SK-N-SH (cell line): ENCODE measurements around the gene OR10H5. TPM values are rescaled to one million over a fixed set of nuclear protein-coding genes. Genes with fewer than 3 reads are reported as not detected.

Experiments used
- CTCF ChIA-PET: fragments of 300-600, 350-600 bp; formaldehyde crosslinking; extraction: SDS; loops from one replicate; lab custom pipeline; 2021; lab: Yijun Ruan, JAX
- POLR2A ChIA-PET: fragments of 350-600 bp; sonication (Branson Sonifier 250); formaldehyde crosslinking; extraction: SDS; loops from one replicate; lab custom pipeline; 2020; ENCODE audit warnings: antibody characterized with exemption, inconsistent platforms; lab: Yijun Ruan, JAX
- DNase-seq: peaks from one replicate; pipeline ENCODE4 v3.0.0; 2012
- H2AFZ ChIP-seq: fragments of 200-600 bp; sonication (generic); 2 replicates; pipeline ENCODE4 v1.8.1; 2016; ENCODE audit warnings: antibody characterized with exemption, mild to moderate bottlenecking, low read depth
- H3F3A ChIP-seq: fragments of 200-600 bp; sonication (generic); replicated peaks from 2 replicates; pipeline ENCODE3; 2016; ENCODE audit warnings: antibody characterized with exemption, mild to moderate bottlenecking; ENCODE audit not compliant: insufficient read depth
- H3K27ac ChIP-seq, 2 experiments: fragments of 200-500 bp in 1 of 2; fragments of 200-600 bp in 1 of 2; sonication (Bioruptor generic) in 1 of 2; sonication (generic), shearing (Covaris generic) in 1 of 2; 2 replicates each; pipeline versions ENCODE4 v1.5.1 to v1.6.1; 2014 to 2016; ENCODE audit warnings: low read depth in 2 of 2, inconsistent platforms in 1 of 2, low read length in 1 of 2, mild to moderate bottlenecking in 1 of 2, mixed read lengths in 1 of 2
- H3K27me3 ChIP-seq: fragments of 200-600 bp; sonication (generic), shearing (Covaris generic); 2 replicates; pipeline ENCODE4 v1.6.1; 2016; ENCODE audit warnings: mixed run types; ENCODE audit not compliant: insufficient read depth
- H3K36me3 ChIP-seq, 2 experiments: fragments of 200-500 bp in 1 of 2; fragments of 200-600 bp in 1 of 2; sonication (Bioruptor generic) in 1 of 2; sonication (generic) in 1 of 2; replicated peaks in 1 of 2; 2 replicates each; pipeline versions ENCODE3 to v1.5.1; 2014 to 2016; ENCODE audit warnings: low read length in 1 of 2, mild to moderate bottlenecking in 1 of 2; ENCODE audit not compliant: insufficient read depth in 2 of 2, control insufficient read depth in 1 of 2
- H3K4me1 ChIP-seq, 2 experiments: fragments of 200-500 bp in 1 of 2; fragments of 200-600 bp in 1 of 2; sonication (Bioruptor generic) in 1 of 2; sonication (generic), shearing (Covaris generic) in 1 of 2; 2 replicates each; pipeline versions ENCODE4 v1.5.1 to v1.6.1; 2014 to 2016; ENCODE audit warnings: low read depth in 1 of 2, low read length in 1 of 2, mixed run types in 1 of 2; ENCODE audit not compliant: insufficient read depth in 2 of 2, control insufficient read depth in 1 of 2
- H3K4me2 ChIP-seq: fragments of 200-600 bp; sonication (generic), shearing (Covaris generic); 2 replicates; pipeline ENCODE4 v1.6.1; 2017; ENCODE audit warnings: mixed run types
- H3K4me3 ChIP-seq, 2 experiments: fragments of 200-500 bp in 1 of 2; fragments of 200-600 bp in 1 of 2; sonication (Bioruptor generic) in 1 of 2; sonication (generic), shearing (Covaris generic) in 1 of 2; 2 replicates each; pipeline versions ENCODE4 v1.5.1 to v1.8.1; 2014 to 2016; ENCODE audit warnings: low read depth in 2 of 2, inconsistent platforms in 1 of 2, low read length in 1 of 2, mild to moderate bottlenecking in 1 of 2, mixed read lengths in 1 of 2, moderate library complexity in 1 of 2
- H3K79me2 ChIP-seq: fragments of 200-600 bp; sonication (generic); 2 replicates; pipeline ENCODE4 v1.8.1; 2017; ENCODE audit warnings: mild to moderate bottlenecking; ENCODE audit not compliant: insufficient read depth
- H3K9ac ChIP-seq: fragments of 200-600 bp; sonication (generic); 2 replicates; pipeline ENCODE4 v1.6.1; 2017; ENCODE audit warnings: mixed run types
- H3K9me2 ChIP-seq: fragments of 200-600 bp; sonication (generic); 2 replicates; pipeline ENCODE4 v1.6.1; 2017; ENCODE audit warnings: mixed run types
- H3K9me3 ChIP-seq: fragments of 200-600 bp; sonication (generic); 2 replicates; pipeline ENCODE4 v1.6.1; 2017; ENCODE audit warnings: mixed run types, mild to moderate bottlenecking, moderate library complexity
- H4K20me1 ChIP-seq: fragments of 200-600 bp; sonication (generic); 2 replicates; pipeline ENCODE4 v1.6.1; 2017; ENCODE audit warnings: mild to moderate bottlenecking, mixed run types; ENCODE audit not compliant: insufficient read depth
- CHD2 ChIP-seq: fragments of 150-350 bp; IDR thresholded peaks from 2 replicates; pipeline ENCODE4 v1.6.1; 2018; ENCODE audit warnings: low read length; ENCODE audit not compliant: partially characterized antibody
- ELF1 ChIP-seq: IDR thresholded peaks from 2 replicates; pipeline ENCODE4 v1.4.0; 2012
- EZH2phosphoT487 ChIP-seq: fragments of 200-600 bp; sonication (generic); IDR thresholded peaks from 2 replicates; pipeline ENCODE4 v1.6.1; 2017; ENCODE audit warnings: low read depth, mixed run types, mild to moderate bottlenecking, antibody characterized with exemption, moderate library complexity, borderline replicate concordance
- GATA2 ChIP-seq: sonication (generic); formaldehyde crosslinking; IDR thresholded peaks from 2 replicates; pipeline ENCODE4 v1.5.0; 2020; ENCODE audit warnings: mild to moderate bottlenecking, missing genetic modification reagents
- MAX ChIP-seq: IDR thresholded peaks from 2 replicates; pipeline ENCODE4 v1.4.0; 2012; ENCODE audit warnings: low read depth
- MXI1 ChIP-seq: IDR thresholded peaks from 2 replicates; pipeline ENCODE4 v1.6.1; 2012; ENCODE audit warnings: mild to moderate bottlenecking, low read depth, low read length, improper control_type of control experiment
- NFIC ChIP-seq: IDR thresholded peaks from 2 replicates; pipeline ENCODE4 v1.4.0; 2012; ENCODE audit warnings: borderline replicate concordance
- NRF1 ChIP-seq: IDR thresholded peaks from 2 replicates; pipeline ENCODE4 v1.6.1; 2012; ENCODE audit warnings: low read depth, mild to moderate bottlenecking, low read length
- RAD21 ChIP-seq: IDR thresholded peaks from 2 replicates; pipeline ENCODE4 v1.6.1; 2012; ENCODE audit warnings: mild to moderate bottlenecking, low read length
- REST ChIP-seq: IDR thresholded peaks from 2 replicates; pipeline ENCODE4 v1.6.1; 2012; ENCODE audit warnings: mild to moderate bottlenecking, low read depth, low read length, moderate library complexity
- SMC3 ChIP-seq: IDR thresholded peaks from 2 replicates; pipeline ENCODE4 v1.6.1; 2012; ENCODE audit warnings: low read depth, low read length, improper control_type of control experiment
- TAF1 ChIP-seq: IDR thresholded peaks from 2 replicates; pipeline ENCODE4 v1.6.1; 2012; ENCODE audit warnings: low read depth, mild to moderate bottlenecking, low read length, moderate library complexity, borderline replicate concordance
- TCF12 ChIP-seq: IDR thresholded peaks from 2 replicates; pipeline ENCODE4 v1.4.0; 2012
- YY1 ChIP-seq: IDR thresholded peaks from 2 replicates; pipeline ENCODE4 v1.4.0; 2012; ENCODE audit warnings: low read depth, mild to moderate bottlenecking
- WGBS: methylation state at CpG from one replicate; pipeline ENCODE4 v1.1.6; 2017; ENCODE audit warnings: low lambda C conversion rate; 5-methylcytosine and 5-hydroxymethylcytosine counted together
- polyA plus RNA-seq, 3 experiments: library from polyadenylated mRNA; depleted of rRNA; stranded (reverse); fragments of >200 nt; gene quantifications; 2 replicates each; pipeline ENCODE4 v1.2.3, GENCODE V29; 2012
- TF ChIP-seq, protein P1 (sequence below): IDR thresholded peaks from 2 replicates; pipeline ENCODE4 v1.4.0; 2012; ENCODE audit warnings: low read depth, borderline replicate concordance
- TF ChIP-seq, protein P2 (sequence below): IDR thresholded peaks from 2 replicates; pipeline ENCODE4; 2012

Gene OR10H5
- polyA plus RNA-seq, 1 of the 3 experiments (the other 2 are of a cell fraction): not detected

DNA sequence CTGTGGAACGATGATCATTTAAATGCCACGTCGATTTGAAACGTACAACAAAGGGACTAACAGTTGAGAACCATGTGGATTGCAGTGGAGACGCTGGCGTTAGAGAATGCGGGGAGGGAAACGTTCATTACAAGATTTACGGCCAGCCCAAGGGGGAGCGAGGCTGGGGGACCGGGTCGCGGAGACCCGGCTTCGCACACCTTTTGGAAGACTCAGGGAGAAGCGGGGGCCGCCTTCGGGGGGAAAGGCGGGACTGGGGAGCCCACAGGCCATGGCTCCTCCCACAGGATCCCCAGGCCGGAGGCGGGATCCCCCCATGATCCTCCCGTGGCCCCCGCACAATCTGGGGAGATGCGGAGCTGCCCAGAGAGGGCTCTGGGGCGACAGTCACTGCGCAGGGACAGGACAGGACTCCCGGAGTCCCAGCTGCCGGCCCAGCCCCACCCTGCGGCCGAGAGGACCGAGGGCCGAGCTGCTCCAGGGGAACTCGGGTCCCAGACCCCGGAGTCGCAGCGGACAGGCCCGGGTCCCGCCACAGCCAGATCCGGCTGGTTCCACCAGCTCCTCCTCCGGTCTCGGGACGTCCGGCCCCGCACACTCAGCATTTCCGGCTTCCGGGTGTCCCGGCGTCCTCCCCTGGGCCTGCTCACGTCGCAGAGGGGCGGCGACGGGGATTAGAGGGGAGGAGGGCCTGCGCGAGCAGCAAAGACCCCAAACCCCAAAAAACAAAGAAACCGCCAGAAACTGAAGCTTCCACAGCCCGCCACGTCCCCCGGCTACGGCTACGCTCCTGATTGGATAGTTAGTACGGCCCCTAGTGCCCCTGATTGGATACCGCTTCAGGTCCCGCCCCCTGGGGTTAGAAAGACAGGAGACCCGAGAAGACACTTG is 49.1 kb downstream of the OR10H5 start (continued):
- no peak for TF ChIP-seq TCF12
- no peak for TF ChIP-seq REST
- no peak for TF ChIP-seq RAD21
- TF ChIP-seq MXI1: no peak; the same call in 1 of the 2 replicates
- peak; percentile 92 for TF ChIP-seq ELF1
- TF ChIP-seq NRF1: no peak
- TF ChIP-seq NFIC: 0 out of 2 replicates have a peak, but pooled peaks have one; percentile 4
- no peak for TF ChIP-seq EZH2phosphoT487
- TF ChIP-seq YY1: no peak
- TF ChIP-seq, protein P1, sequence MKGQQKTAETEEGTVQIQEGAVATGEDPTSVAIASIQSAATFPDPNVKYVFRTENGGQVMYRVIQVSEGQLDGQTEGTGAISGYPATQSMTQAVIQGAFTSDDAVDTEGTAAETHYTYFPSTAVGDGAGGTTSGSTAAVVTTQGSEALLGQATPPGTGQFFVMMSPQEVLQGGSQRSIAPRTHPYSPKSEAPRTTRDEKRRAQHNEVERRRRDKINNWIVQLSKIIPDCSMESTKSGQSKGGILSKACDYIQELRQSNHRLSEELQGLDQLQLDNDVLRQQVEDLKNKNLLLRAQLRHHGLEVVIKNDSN: no peak
- TF ChIP-seq CHD2: no peak
- TF ChIP-seq TAF1: peak; percentile 64
- TF ChIP-seq, protein P2, sequence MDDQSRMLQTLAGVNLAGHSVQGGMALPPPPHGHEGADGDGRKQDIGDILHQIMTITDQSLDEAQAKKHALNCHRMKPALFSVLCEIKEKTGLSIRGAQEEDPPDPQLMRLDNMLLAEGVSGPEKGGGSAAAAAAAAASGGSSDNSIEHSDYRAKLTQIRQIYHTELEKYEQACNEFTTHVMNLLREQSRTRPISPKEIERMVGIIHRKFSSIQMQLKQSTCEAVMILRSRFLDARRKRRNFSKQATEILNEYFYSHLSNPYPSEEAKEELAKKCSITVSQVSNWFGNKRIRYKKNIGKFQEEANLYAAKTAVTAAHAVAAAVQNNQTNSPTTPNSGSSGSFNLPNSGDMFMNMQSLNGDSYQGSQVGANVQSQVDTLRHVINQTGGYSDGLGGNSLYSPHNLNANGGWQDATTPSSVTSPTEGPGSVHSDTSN: peak; percentile 68
- no peak for TF ChIP-seq SMC3

- ChIA-PET CTCF (no interaction called here), POLR2A (no interaction called here)
- TF ChIP-seq MAX: peak; percentile 39; the same call in 1 of the 2 replicates
- 0 out of 2 replicates have a peak, but pooled peaks have one; percentile 0 for TF ChIP-seq NFIC
- TF ChIP-seq GATA2 (CRISPR knock-in tag): no peak
- Histone ChIP-seq H3K9me2 (no peaks in the 10 kb centered on the region), H3K9ac (peak overlapping the region; percentile 86; the same call in 1 of the 2 replicates), H3K36me3 (no peaks in the 10 kb centered on the region), H3K4me1 (peaks cover 2 to 4% of the 10 kb centered on the region in 2 experiments; a peak in 2 of 4 replicates), H3K4me3 (peak overlapping the region; percentile 70 to 77), H2AFZ (peak overlapping the region; percentile 94), H3K27ac (peak overlapping the region in 1 of 2 experiments; percentile 80; a peak in 1 of 4 replicates), H4K20me1 (no peaks in the 10 kb centered on the region), H3K79me2 (no peaks in the 10 kb centered on the region), H3K27me3 (peaks cover 23% of the 10 kb centered on the region; the same call in 1 of the 2 replicates), H3F3A (peaks cover 4% of the 10 kb centered on the region), H3K4me2 (peak overlapping the region; percentile 89), H3K9me3 (no peaks in the 10 kb centered on the region)
- 5% methylated on average over 9 of the region's 9 CpGs for WGBS
- no peak for DNase-seq
Observed at GRCh38 chr19:15837221-15837731, 49.8 kb downstream of the OR10H5 start.
